GM12878 (cell line): Measurements from ENCODE around the gene MRPS27. TPM values are rescaled to one million over a fixed set of nuclear protein-coding genes. Genes with fewer than 3 reads are reported as not detected.
A peak's percentile ranks its signal among the peaks of the same experiment; 100 is the strongest.

Experiments
- BCL11A ChIP-seq: IDR thresholded peaks from 2 replicates; pipeline ENCODE4 v1.6.1; 2011; ENCODE audit warnings: low read depth, low read length
- CBX5 ChIP-seq: sonication (generic); IDR thresholded peaks from 2 replicates; pipeline ENCODE4 v1.6.1; 2016; ENCODE audit warnings: low read depth, moderate library complexity, mild to moderate bottlenecking, inconsistent platforms
- CHD4 ChIP-seq: fragments of 200-600 bp; sonication (generic); IDR thresholded peaks from 2 replicates; pipeline ENCODE4 v1.6.1; 2016; ENCODE audit warnings: mild to moderate bottlenecking
- DPF2 ChIP-seq: fragments of 450-650 bp; IDR thresholded peaks from 2 replicates; pipeline ENCODE4 v1.6.1; 2017; ENCODE audit warnings: mild to moderate bottlenecking
- EGR1 ChIP-seq, 2 experiments: IDR thresholded peaks; 1 replicate in 1 of 2; 2 replicates in 1 of 2; pipeline ENCODE4 v1.6.1; 2011 to 2012; ENCODE audit warnings: low read depth in 2 of 2, low read length in 2 of 2, borderline replicate concordance in 1 of 2, mild to moderate bottlenecking in 1 of 2, moderate library complexity in 1 of 2
- HCFC1 ChIP-seq: fragments of 150-350 bp; IDR thresholded peaks from 2 replicates; pipeline ENCODE4 v1.6.1; 2014; ENCODE audit warnings: low read length
- HDGF ChIP-seq: fragments of 450-650 bp; IDR thresholded peaks from 2 replicates; pipeline ENCODE4 v1.6.1; 2016; ENCODE audit warnings: antibody characterized with exemption
- IRF3 ChIP-seq: fragments of 450-650 bp; IDR thresholded peaks from 2 replicates; pipeline ENCODE4 v1.6.1; 2014; ENCODE audit warnings: mild to moderate bottlenecking
- IRF4 ChIP-seq: IDR thresholded peaks from 2 replicates; pipeline ENCODE4 v1.6.1; 2011; ENCODE audit warnings: low read depth, low read length
- MLLT1 ChIP-seq: fragments of 450-650 bp; IDR thresholded peaks from 2 replicates; pipeline ENCODE4 v1.6.1; 2016; ENCODE audit warnings: mild to moderate bottlenecking
- POLR2A ChIP-seq: IDR thresholded peaks from 2 replicates; pipeline ENCODE4 v1.6.1; 2011; ENCODE audit warnings: low read depth, mild to moderate bottlenecking, low read length
- RB1 ChIP-seq: fragments of 450-650 bp; formaldehyde crosslinking; IDR thresholded peaks from 2 replicates; pipeline ENCODE4 v1.6.1; 2017; ENCODE audit warnings: mild to moderate bottlenecking, borderline replicate concordance
- ZBTB33 ChIP-seq: fragments of 450-650 bp; IDR thresholded peaks from 2 replicates; pipeline ENCODE4 v1.6.1; 2017; ENCODE audit warnings: mild to moderate bottlenecking
- ZZZ3 ChIP-seq: IDR thresholded peaks from 2 replicates; pipeline ENCODE4 v1.6.1; 2011; ENCODE audit warnings: low read depth; ENCODE audit not compliant: control insufficient read depth, insufficient read length
- polyA plus RNA-seq, 11 experiments: library from polyadenylated mRNA; depleted of rRNA in 4 of 11; unstranded in 6 of 11; stranded (reverse) in 5 of 11; fragments of >200 nt; fragmentation: Nextera tagmentation in 4 of 11; fragmentation: Illumina TruSeq in 1 of 11; extraction: Ambion mirVana in 4 of 11; extraction: Trizol in 1 of 11; gene quantifications; 1 replicate in 1 of 11; 2 replicates in 10 of 11; pipeline versions ENCODE4 v1.2.1 to v1.2.3, GENCODE V29; 2011 to 2016; ENCODE audit warnings: inconsistent platforms in 2 of 11, missing spikeins in 2 of 11, low read depth in 1 of 11
- total RNA-seq, 4 experiments: library from RNA; depleted of rRNA in 3 of 4; stranded (reverse); fragments of >200 nt in 3 of 4; fragmentation: Illumina TruSeq in 1 of 4; extraction: Trizol in 1 of 4; gene quantifications; 2 replicates each; pipeline versions ENCODE4 v1.2.1 to v1.2.3, GENCODE V29; 2013 to 2021

MRPS27 gene
- total and polyA plus RNA-seq, 10 of the 15 experiments (the other 5 are each of a cell fraction or from before 2014, with no cell fraction given) = 61.0 to 128 (median 93.0) TPM

GRCh38 chr5:72194846-72195245, 125.2 kb downstream of the MRPS27 start (continued):
- no peak for TF ChIP-seq IRF3
- TF ChIP-seq BCL11A = peak; percentile 95
- TF ChIP-seq HDGF = no peak
- peak; percentile 87 for TF ChIP-seq CBX5
- 0 out of 3 replicates have a peak, but pooled peaks of 1 of the 2 experiments have one; percentile 28 for TF ChIP-seq EGR1 (IDR thresholded peaks at IDR 0.05; ENCODE audit: borderline replicate concordance in 1 of 2, low read depth in 2 of 2, low read length in 2 of 2)
- TF ChIP-seq MLLT1 = peak; percentile 82
- TF ChIP-seq ZZZ3 = no peak
- peak; percentile 76 for TF ChIP-seq DPF2
- TF ChIP-seq RB1 = no peak
- no peak for TF ChIP-seq HCFC1
- TF ChIP-seq IRF4 = peak; percentile 95
- no peak for TF ChIP-seq POLR2A
- no peak for TF ChIP-seq ZBTB33
- no peak for TF ChIP-seq CHD4
